ENCODE results near the gene DHRS11. TPM values are rescaled to one million over a fixed set of nuclear protein-coding genes. Genes with fewer than 3 reads are reported as not detected.

Gene DHRS11, protein sequence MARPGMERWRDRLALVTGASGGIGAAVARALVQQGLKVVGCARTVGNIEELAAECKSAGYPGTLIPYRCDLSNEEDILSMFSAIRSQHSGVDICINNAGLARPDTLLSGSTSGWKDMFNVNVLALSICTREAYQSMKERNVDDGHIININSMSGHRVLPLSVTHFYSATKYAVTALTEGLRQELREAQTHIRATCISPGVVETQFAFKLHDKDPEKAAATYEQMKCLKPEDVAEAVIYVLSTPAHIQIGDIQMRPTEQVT
- total RNA-seq = 1 to 10 TPM; 3.5 to 5.4 TPM
- long read RNA-seq, donor 1, partial matches to known transcripts = 0 of 1 reads
- long read RNA-seq, donor 1, other reads (novel, unspliced or antisense) = 0 of 1 reads
- long read RNA-seq, donor 2, partial matches to known transcripts = 0 of 1 reads
- long read RNA-seq, donor 2, other reads (novel, unspliced or antisense) = 1 of 1 reads

DNA sequence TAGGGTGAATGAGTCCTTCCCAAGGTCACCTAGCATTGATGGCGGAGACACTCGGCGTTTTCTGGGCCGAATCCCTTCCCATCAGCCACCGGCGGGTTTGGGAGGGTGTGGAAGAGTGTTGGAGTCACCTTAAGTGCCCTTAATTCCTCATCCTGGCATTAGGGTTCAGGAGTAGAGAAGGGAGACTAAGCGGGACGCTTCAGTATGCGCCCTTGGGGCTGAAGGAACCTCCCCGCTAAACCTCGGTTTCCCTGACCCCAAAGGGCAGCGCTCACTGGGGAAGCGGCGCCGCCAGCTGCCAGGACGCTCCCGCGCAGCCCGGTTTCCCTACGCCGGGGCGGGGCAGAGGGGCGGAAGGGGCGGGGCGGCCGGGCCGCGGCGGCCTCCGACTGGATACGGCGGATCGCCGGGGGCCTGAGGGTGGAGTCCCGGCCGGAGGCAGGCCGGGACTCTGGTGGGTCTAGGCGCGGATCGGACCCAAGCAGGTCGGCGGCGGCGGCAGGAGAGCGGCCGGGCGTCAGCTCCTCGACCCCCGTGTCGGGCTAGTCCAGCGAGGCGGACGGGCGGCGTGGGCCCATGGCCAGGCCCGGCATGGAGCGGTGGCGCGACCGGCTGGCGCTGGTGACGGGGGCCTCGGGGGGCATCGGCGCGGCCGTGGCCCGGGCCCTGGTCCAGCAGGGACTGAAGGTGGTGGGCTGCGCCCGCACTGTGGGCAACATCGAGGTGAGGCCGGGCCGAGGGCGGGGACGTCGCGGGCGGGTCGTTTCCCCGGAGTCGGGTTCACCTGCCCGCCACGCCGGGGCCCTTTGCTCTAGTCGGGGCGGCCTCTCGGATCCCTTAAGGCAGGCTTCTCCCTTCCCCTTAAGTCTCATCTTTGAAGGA lies at the start of gene DHRS11:
Gene DHRS11 (plus strand): TSS at position 446 of the 882 bp plus-strand sequence. CDS start 131 bp downstream, at position 577.
- intact Hi-C loops (cut with DNase I) = loop anchor here in 1 of 2 donors (10.0 kb wide), 1 partner anchor 1367 kb away; no protein-coding TSS in a partner anchor
- DNase-seq (ENCODE audit: low spot score) = peak; percentile 94

- DNase-seq (ENCODE audit: low spot score) = no peak
- intact Hi-C loops (cut with DNase I) = no loop called here
Observed at GRCh38 chr17:36542755-36543154, 48.9 kb upstream of the DHRS11 start.

GRCh38 chr17:36544044-36544306 lies 47.7 kb upstream of the DHRS11 start:
- peak; percentile 84 for DNase-seq (ENCODE audit: low spot score)
- intact Hi-C loops (cut with DNase I) = no loop called here

DNA sequence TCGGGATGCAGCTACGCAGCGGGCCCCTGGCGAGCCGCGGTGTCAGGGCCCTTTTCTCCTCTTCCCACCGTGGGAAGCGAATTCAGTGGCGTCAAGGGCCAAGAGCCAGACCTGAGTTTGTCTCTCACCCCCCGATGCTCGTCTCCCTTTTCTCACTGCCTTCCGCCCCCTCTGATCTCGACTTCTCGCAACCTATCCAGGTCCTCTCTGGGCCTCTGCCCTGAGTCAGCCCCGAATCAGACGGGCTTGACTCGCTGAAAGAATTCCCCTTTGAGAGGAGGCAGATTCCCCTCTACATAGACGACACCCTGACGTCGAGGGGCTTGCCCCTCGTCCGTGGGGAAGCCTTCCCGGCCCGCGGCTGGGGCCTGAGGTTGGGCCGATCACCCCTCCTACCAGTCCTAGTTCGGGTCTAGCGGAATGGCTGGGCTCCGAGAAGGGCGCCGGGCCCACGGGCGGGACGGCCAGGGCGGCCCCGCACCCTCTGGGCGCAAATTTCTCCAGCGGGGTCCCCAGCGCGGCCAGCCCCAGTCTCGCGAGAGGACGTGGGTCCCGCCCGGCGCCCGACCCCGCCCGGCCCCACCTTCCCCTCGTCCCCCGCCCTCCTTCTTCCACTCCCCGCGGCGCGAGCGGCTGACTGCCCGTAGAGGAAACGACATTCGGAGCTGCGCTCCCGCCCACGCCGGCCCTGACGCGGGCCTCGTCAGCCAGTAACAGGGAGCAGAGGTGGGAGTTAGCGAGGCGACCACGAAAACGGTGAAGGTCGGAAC lies 47.2 kb upstream of the DHRS11 start, which contains the start of gene GGNBP2:
Gene GGNBP2 (plus strand): TSS at position 613 of the 770 bp plus-strand sequence. CDS start 806 bp downstream, outside the sequence.
- intact Hi-C loops (cut with DNase I) = no loop called here

GRCh38 chr17:36545077-36545464 lies 46.6 kb upstream of the DHRS11 start:
- intact Hi-C loops (cut with DNase I) = no loop called here
- DNase-seq (ENCODE audit: low spot score) = no peak

More for the DNA sequence above, 47.2 kb upstream of the DHRS11 start, which contains the start of gene GGNBP2:
- peak; percentile 98 for DNase-seq (ENCODE audit: low spot score)

- peak; percentile 99 for DNase-seq (ENCODE audit: low spot score)
- intact Hi-C loops (cut with DNase I) = no loop called here
Observed at GRCh38 chr17:36545465-36546417, 45.9 kb upstream of the DHRS11 start.

GRCh38 chr17:36546418-36547093 lies 45.1 kb upstream of the DHRS11 start:
- DNase-seq (ENCODE audit: low spot score) = no peak
- intact Hi-C loops (cut with DNase I) = no loop called here

DNA sequence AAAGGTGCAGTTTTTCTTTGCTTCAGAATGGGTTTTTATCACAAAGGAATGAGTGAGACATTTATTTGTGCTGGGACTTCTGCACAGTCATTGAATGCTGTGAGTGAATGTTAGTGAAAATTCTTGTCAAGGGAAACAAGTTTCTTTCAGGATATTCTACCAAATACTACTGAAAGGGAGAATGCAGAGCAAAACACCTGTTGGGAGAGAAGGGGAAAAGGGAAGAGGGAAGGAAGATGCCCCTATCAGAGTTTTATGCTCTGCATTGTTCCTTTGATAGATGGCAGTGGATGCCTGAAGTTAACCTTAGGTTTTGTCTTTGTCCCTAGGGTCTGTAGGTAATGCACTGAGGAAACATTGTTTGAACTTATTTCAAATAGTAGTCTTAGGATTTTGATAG lies 43.9 kb upstream of the DHRS11 start:
- no peak for DNase-seq (ENCODE audit: low spot score)
- intact Hi-C loops (cut with DNase I) = no loop called here

- no peak for DNase-seq (ENCODE audit: low spot score)
- intact Hi-C loops (cut with DNase I) = no loop called here
Observed at GRCh38 chr17:36550491-36551417, 40.9 kb upstream of the DHRS11 start.

- intact Hi-C loops (cut with DNase I) = no loop called here
- DNase-seq (ENCODE audit: low spot score) = no peak
Observed at GRCh38 chr17:36553459-36553858, 38.2 kb upstream of the DHRS11 start.

DNA sequence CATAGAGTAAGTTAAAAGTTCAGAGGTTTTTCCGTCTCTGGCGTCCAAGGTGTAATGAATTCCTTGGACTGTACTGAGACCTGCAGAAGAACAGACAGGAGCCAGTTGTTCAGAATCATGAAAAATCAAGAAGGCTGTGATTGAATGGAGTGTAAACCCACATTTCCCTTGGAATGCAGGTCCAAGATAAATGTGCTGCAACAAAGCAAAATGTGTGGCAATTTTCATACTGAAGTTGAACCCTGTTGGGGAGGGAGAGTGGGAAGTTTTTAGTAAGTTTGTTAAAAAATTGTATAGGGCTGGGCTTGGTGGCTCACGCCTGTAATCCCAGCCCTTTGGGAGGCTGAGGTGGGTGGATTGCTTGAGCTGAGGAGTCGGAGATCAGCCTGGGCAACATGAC lies 25.6 kb upstream of the DHRS11 start:
- intact Hi-C loops (cut with DNase I) = loop anchor here in 1 of 2 donors (5.0 kb wide), 1 partner anchor 1479 kb away; no protein-coding TSS in a partner anchor
- no peak for DNase-seq (ENCODE audit: low spot score)

DNA sequence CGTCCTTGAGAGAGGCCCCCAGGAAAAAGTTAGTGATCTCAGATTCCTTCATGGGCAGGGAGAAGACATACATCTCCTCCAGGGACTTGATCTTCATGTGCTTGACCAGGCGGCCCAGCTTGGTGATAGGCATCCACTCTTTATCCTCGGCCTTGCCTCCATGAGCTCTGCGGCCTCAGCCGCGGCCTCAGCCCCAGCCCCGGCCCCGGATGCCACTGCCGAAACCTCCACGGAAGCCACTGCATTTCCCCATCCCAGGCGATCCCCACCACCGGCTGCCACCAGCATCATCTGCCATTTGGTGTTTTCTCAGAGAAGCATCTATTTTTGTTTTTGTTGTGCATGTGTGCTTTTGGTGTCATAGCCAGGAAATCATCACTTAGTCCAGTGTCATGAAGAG lies 16.7 kb upstream of the DHRS11 start:
- intact Hi-C loops (cut with DNase I) = no loop called here
- DNase-seq (ENCODE audit: low spot score) = no peak

GRCh38 chr17:36576793-36577192 lies 14.9 kb upstream of the DHRS11 start:
- intact Hi-C loops (cut with DNase I) = no loop called here
- DNase-seq (ENCODE audit: low spot score) = no peak

DNA sequence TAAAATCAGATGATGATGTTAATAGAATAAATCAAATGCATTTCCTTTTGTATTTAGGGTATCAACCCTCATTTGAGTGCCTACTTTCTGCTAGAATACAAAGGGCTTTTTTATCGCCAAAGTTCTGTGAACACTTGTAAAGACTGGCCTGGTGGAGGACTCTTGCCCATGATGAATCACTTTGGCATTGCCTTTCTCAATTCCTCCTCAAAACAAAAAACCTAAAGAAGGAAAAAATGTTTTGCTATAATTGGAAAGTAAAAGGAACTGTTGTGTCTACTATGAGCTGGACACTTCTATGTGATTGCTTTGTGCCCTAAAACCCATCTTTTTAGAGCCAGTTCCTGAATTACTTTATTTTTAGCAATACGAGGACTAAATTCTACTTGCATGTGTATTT lies 13.0 kb upstream of the DHRS11 start:
- intact Hi-C loops (cut with DNase I) = no loop called here

DNA sequence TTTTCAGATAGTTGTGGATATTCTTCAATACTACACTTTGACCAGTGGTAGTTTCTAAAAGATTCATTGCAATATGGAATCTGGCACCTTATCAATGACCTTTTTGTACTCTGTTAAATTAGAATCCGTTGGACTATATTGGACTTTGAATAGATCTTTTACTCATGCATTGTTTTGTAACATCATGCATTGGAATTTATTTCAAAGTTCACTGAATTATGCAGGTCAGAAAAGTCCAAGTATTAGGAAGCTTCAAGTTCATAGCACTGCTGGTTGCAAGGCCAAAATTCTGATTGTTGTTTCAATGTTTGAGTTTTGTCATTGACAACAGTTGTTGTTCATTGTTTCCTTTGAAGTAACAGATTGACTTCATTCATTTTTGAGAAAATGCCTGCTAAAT lies 7.9 kb upstream of the DHRS11 start:
- intact Hi-C loops (cut with DNase I) = no loop called here
- no peak for DNase-seq (ENCODE audit: low spot score)

More for the DNA sequence above, 13.0 kb upstream of the DHRS11 start:
- no peak for DNase-seq (ENCODE audit: low spot score)

DNA sequence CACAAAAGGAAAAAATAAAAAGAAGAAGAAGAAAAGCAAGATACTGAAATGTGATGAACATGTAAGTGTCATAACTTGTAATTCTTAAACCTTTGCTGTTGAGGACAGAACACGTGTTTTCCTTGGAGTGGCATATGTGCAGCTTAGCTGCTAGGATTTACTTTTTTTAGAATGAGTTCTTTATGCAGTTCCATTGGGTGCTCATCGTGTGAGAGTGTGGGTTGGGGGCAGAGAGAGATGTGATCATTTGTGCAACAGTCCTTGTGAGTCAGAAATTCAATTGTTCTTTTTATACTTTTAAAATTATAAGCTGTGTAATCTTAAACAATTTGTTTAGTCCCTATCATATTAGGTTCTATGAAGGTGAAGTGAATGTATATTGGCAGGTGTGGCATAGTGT lies 5.5 kb upstream of the DHRS11 start:
- intact Hi-C loops (cut with DNase I) = no loop called here
- DNase-seq (ENCODE audit: low spot score) = no peak

- intact Hi-C loops (cut with DNase I) = loop anchor here in 1 of 2 donors (10.0 kb wide), 1 partner anchor 1365 kb away; no protein-coding TSS in a partner anchor
- no peak for DNase-seq (ENCODE audit: low spot score)
Observed at GRCh38 chr17:36590082-36590481, 1.6 kb upstream of the DHRS11 start.
